GM12878 (cell line): ENCODE measurements around the gene SUGP1. TPM values are rescaled to one million over a fixed set of nuclear protein-coding genes. Genes with fewer than 3 reads are reported as not detected.

ENCODE experiments used
- ATAC-seq: fragments of 200-7000 bp; cut with Tn5 transposase; 3 replicates; pipeline ENCODE4 v1.9.1; 2020; ENCODE audit warnings: mild to moderate bottlenecking, moderate library complexity
- BruUV-seq: library from RNA; stranded (reverse); fragments of 400-500 nt; replicated peaks from 2 replicates; lab custom pipeline; 2021; lab: Mats Ljungman, UMichigan
- CTCF ChIA-PET: fragments of 300-600 bp; sonication (Branson Sonifier 250); formaldehyde crosslinking; extraction: SDS; loops from one replicate; lab custom pipeline; 2021; ENCODE audit warnings: inconsistent platforms; lab: Yijun Ruan, JAX
- POLR2A ChIA-PET: fragments of 350-600 bp; formaldehyde crosslinking; extraction: SDS; loops from one replicate; lab custom pipeline; 2021; ENCODE audit warnings: inconsistent platforms; lab: Charles Lee
- RAD21 ChIA-PET: fragments of 300-600 bp; sonication (Branson Sonifier 250); formaldehyde crosslinking; loops from one replicate; lab custom pipeline; 2023; ENCODE audit warnings: antibody characterized with exemption; ENCODE audit not compliant: unreplicated experiment; lab: Charles Lee
- SMC1A ChIA-PET: fragments of 300-600 bp; sonication (Branson Sonifier 250); formaldehyde crosslinking; loops from one replicate; lab custom pipeline; 2023; ENCODE audit not compliant: unreplicated experiment, uncharacterized antibody; lab: Charles Lee
- DNase-seq: peaks from one replicate; pipeline ENCODE4 v3.0.0-alpha.2; 2011; ENCODE audit warnings: low read depth, low spot score
- FAIRE-seq: peaks from 3 replicates; lab custom pipeline; 2011; peaks lifted over from hg19 to GRCh38; lab: Jason Lieb, UNC
- H2AFZ ChIP-seq: 2 replicates; pipeline ENCODE4 v1.6.0; 2011; ENCODE audit warnings: low read depth, low read length, control low read depth; ENCODE audit not compliant: control insufficient read depth
- H3K27ac ChIP-seq: 2 replicates; pipeline ENCODE4 v1.5.1; 2011; ENCODE audit warnings: control low read depth; ENCODE audit not compliant: control insufficient read depth, insufficient read depth
- H3K27me3 ChIP-seq, 2 experiments: replicated peaks in 1 of 2; 2 replicates each; pipeline versions ENCODE4 v1.6.0 to v1.6.1; 2011; ENCODE audit warnings: low read length in 1 of 2; ENCODE audit not compliant: control insufficient read depth in 2 of 2, insufficient read depth in 2 of 2
- H3K36me3 ChIP-seq, 2 experiments: 2 replicates each; pipeline ENCODE4 v1.5.1; 2011; ENCODE audit warnings: low read length in 1 of 2; ENCODE audit not compliant: control insufficient read depth in 2 of 2, insufficient read depth in 2 of 2
- H3K4me1 ChIP-seq: 2 replicates; pipeline ENCODE4 v1.6.1; 2011; ENCODE audit warnings: mild to moderate bottlenecking, low read length, moderate library complexity, mixed read lengths; ENCODE audit not compliant: control insufficient read depth, insufficient read depth
- H3K4me2 ChIP-seq: 2 replicates; pipeline ENCODE4 v1.6.0; 2011; ENCODE audit warnings: control low read depth; ENCODE audit not compliant: control insufficient read depth, insufficient read depth
- H3K4me3 ChIP-seq: fragments of 200-600 bp; sonication (generic); 2 replicates; pipeline ENCODE4 v1.5.1; 2016
- H3K79me2 ChIP-seq: 2 replicates; pipeline ENCODE4 v1.6.0; 2011; ENCODE audit warnings: low read length; ENCODE audit not compliant: control insufficient read depth, insufficient read depth
- H3K9ac ChIP-seq: 2 replicates; pipeline ENCODE4 v1.8.0; 2011; ENCODE audit warnings: low read length, control low read depth, mixed read lengths; ENCODE audit not compliant: control insufficient read depth, insufficient read depth
- H3K9me3 ChIP-seq: replicated peaks from 3 replicates; pipeline ENCODE4 v1.5.1; 2011; ENCODE audit warnings: mild to moderate bottlenecking, low read length; ENCODE audit not compliant: control insufficient read depth, insufficient read depth
- H4K20me1 ChIP-seq: 2 replicates; pipeline ENCODE4 v1.6.0; 2011; ENCODE audit not compliant: control insufficient read depth, insufficient read depth
- ASH2L ChIP-seq: fragments of 300-600, 200-600 bp; sonication (generic); IDR thresholded peaks from 2 replicates; pipeline ENCODE4 v1.6.1; 2017; ENCODE audit warnings: low read depth, mild to moderate bottlenecking, borderline replicate concordance
- HCFC1 ChIP-seq: fragments of 150-350 bp; IDR thresholded peaks from 2 replicates; pipeline ENCODE4 v1.6.1; 2014; ENCODE audit warnings: low read length
- MAX ChIP-seq: IDR thresholded peaks from 2 replicates; pipeline ENCODE4 v1.6.1; 2012; ENCODE audit warnings: low read depth, low read length, improper control_type of control experiment
- PBX3 ChIP-seq: IDR thresholded peaks from 2 replicates; pipeline ENCODE4 v1.6.1; 2011; ENCODE audit warnings: mild to moderate bottlenecking, low read depth, low read length, moderate library complexity; ENCODE audit not compliant: insufficient replicate concordance
- PKNOX1 ChIP-seq: fragments of 450-650 bp; IDR thresholded peaks from 2 replicates; pipeline ENCODE4 v1.6.1; 2016; ENCODE audit warnings: mild to moderate bottlenecking
- POLR2A ChIP-seq: IDR thresholded peaks from 2 replicates; pipeline ENCODE4 v1.6.1; 2011; ENCODE audit warnings: low read depth, mild to moderate bottlenecking, low read length
- RELA ChIP-seq: fragments of 450-650 bp; IDR thresholded peaks from 2 replicates; pipeline ENCODE4 v1.8.0; 2014; ENCODE audit warnings: borderline replicate concordance; ENCODE audit not compliant: partially characterized antibody
- SIX5 ChIP-seq: IDR thresholded peaks from 2 replicates; pipeline ENCODE4 v1.6.1; 2011; ENCODE audit warnings: mild to moderate bottlenecking, low read depth, low read length, moderate library complexity; ENCODE audit not compliant: severe bottlenecking
- SKIL ChIP-seq: fragments of 450-650 bp; IDR thresholded peaks from 2 replicates; pipeline ENCODE4 v1.6.1; 2017; ENCODE audit warnings: mild to moderate bottlenecking, low read depth, inconsistent platforms; ENCODE audit not compliant: poor library complexity, severe bottlenecking
- STAT3 ChIP-seq: IDR thresholded peaks from 2 replicates; pipeline ENCODE4 v1.6.1; 2011; ENCODE audit warnings: low read depth, low read length, improper control_type of control experiment
- USF2 ChIP-seq: IDR thresholded peaks from 2 replicates; pipeline ENCODE4 v1.6.1; 2011; ENCODE audit warnings: low read depth, low read length, improper control_type of control experiment, borderline replicate concordance
- ZNF622 ChIP-seq: fragments of 450-650 bp; IDR thresholded peaks from 2 replicates; pipeline ENCODE4 v1.6.1; 2017; ENCODE audit warnings: mild to moderate bottlenecking, inconsistent platforms
- WGBS: methylation state at CpG from one replicate; pipeline ENCODE4 v1.1.6; 2016; ENCODE audit warnings: low lambda C conversion rate; ENCODE audit not compliant: insufficient replicate concordance, insufficient coverage; ENCODE audit errors: missing lambda C conversion rate; 5-methylcytosine and 5-hydroxymethylcytosine counted together
- in situ Hi-C: fragments of 300-500 bp; cut with MboI; formaldehyde crosslinking; loops from 9 replicates; pipeline ENCODE4 v1.14.3; 2018; ENCODE audit warnings: mixed read lengths
- intact Hi-C: fragments of 100-400 bp; cut with micrococcal nuclease; formaldehyde crosslinking; loops from one replicate; pipeline ENCODE4 v1.14.2; 2022; ENCODE audit not compliant: unreplicated experiment
- polyA plus RNA-seq, 11 experiments: library from polyadenylated mRNA; depleted of rRNA in 4 of 11; unstranded in 6 of 11; stranded (reverse) in 5 of 11; fragments of >200 nt; fragmentation: Nextera tagmentation in 4 of 11; fragmentation: Illumina TruSeq in 1 of 11; extraction: Ambion mirVana in 4 of 11; extraction: Trizol in 1 of 11; gene quantifications; 1 replicate in 1 of 11; 2 replicates in 10 of 11; pipeline versions ENCODE4 v1.2.1 to v1.2.3, GENCODE V29; 2011 to 2016; ENCODE audit warnings: inconsistent platforms in 2 of 11, missing spikeins in 2 of 11, low read depth in 1 of 11
- total RNA-seq, 4 experiments: library from RNA; depleted of rRNA in 3 of 4; stranded (reverse); fragments of >200 nt in 3 of 4; fragmentation: Illumina TruSeq in 1 of 4; extraction: Trizol in 1 of 4; gene quantifications; 2 replicates each; pipeline versions ENCODE4 v1.2.1 to v1.2.3, GENCODE V29; 2013 to 2021

SUGP1 gene
- total and polyA plus RNA-seq, 10 of the 15 experiments (the other 5 are each of a cell fraction or from before 2014, with no cell fraction given) = 1.6 to 70.2 (median 38.4) TPM

- TF ChIP-seq ASH2L = no peak
These were observed 47.8 kb upstream of the SUGP1 start (continued) for GRCh38 chr19:19368087-19368486.

- H3K79me2 ChIP-seq = no peaks in the 10 kb centered on the region
- ChIA-PET SMC1A (interaction anchor here (0.6 to 6.5 kb wide), 10 partner anchors 15 to 188 kb away, joined by 3 to 97 read pairs (median 4); no protein-coding TSS in a partner anchor), POLR2A (interaction anchor here (0.6 to 3.1 kb wide), 6 partner anchors 24 to 124 kb away, joined by 3 to 16 read pairs (median 6); partner anchors contain the start of gene GATAD2A), CTCF (interaction anchor here (0.6 to 10.8 kb wide), 11 partner anchors 9 to 291 kb away, joined by 3 to 223 read pairs (median 4); partner anchors contain the start of gene GATAD2A), RAD21 (interaction anchor here (0.6 to 4.6 kb wide), 5 partner anchors 38 to 238 kb away, joined by 3 to 72 read pairs (median 3); partner anchors contain the start of gene GATAD2A)
- no peak overlapping the region for H3K9ac ChIP-seq
- WGBS = 47% methylated on average over 18 of the region's 18 CpGs
- no peak overlapping the region for H3K27ac ChIP-seq
- BruUV-seq = no TSS peak
- H3K4me3 ChIP-seq = no peak overlapping the region
- no peak for DNase-seq
- FAIRE-seq = peak; percentile 99
- no peaks in the 10 kb centered on the region for H3K9me3 ChIP-seq
- no peaks in the 10 kb centered on the region for H3K27me3 ChIP-seq
- H3K4me2 ChIP-seq = peak overlapping the region; percentile 17; the same call in 1 of the 2 replicates
- intact Hi-C loops = loop anchor here (1.0 to 5.0 kb wide), 3 partner anchors 40 to 276 kb away; partner anchors contain the start of gene GMIP
- no peaks in the 10 kb centered on the region for H3K36me3 ChIP-seq
- peak; percentile 95 for ATAC-seq
- in situ Hi-C loops = loop anchor here (5.0 kb wide), 1 partner anchor 126 kb away; no protein-coding TSS in a partner anchor
- H4K20me1 ChIP-seq = no peaks in the 10 kb centered on the region
- H2AFZ ChIP-seq = peak overlapping the region; percentile 90
- peaks cover 3% of the 10 kb centered on the region; the same call in 1 of the 2 replicates for H3K4me1 ChIP-seq
- no peak for TF ChIP-seq POLR2A
- no peak for TF ChIP-seq STAT3
- TF ChIP-seq PBX3 = no peak
- TF ChIP-seq HCFC1 = peak; percentile 24; the same call in 1 of the 2 replicates
- TF ChIP-seq USF2 = no peak
- no peak for TF ChIP-seq MAX
- TF ChIP-seq RELA = peak; percentile 41
- TF ChIP-seq SIX5 = no peak
- no peak for TF ChIP-seq PKNOX1
- no peak for TF ChIP-seq ZNF622
- TF ChIP-seq SKIL = no peak
These were observed 46.4 kb upstream of the SUGP1 start for GRCh38 chr19:19366434-19367396.
